NCI-H1417 treated with DMSO at 0.1 percent for 48 hours (cell line): ENCODE data around the gene CDC42EP3.

Experiments used
- DNase-seq: peaks from one replicate; lab custom pipeline; 2025; lab: John Stamatoyannopoulos, UW

CDC42EP3 gene

GRCh38 chr2:37671009-37671815, at the start of gene CDC42EP3:
TSS of gene CDC42EP3 (minus strand) at chr2:37671642. CDS start at chr2:37646587, 25,055 bp downstream.
- DNase-seq = peak; percentile 73

GRCh38 chr2:37721201-37721560, 49.7 kb upstream of the CDC42EP3 start:
- no peak for DNase-seq

GRCh38 chr2:37720533-37721200, 49.2 kb upstream of the CDC42EP3 start:
- DNase-seq = no peak

GRCh38 chr2:37718515-37719161, 47.2 kb upstream of the CDC42EP3 start:
- no peak for DNase-seq

GRCh38 chr2:37713258-37713700, 41.8 kb upstream of the CDC42EP3 start:
- no peak for DNase-seq

GRCh38 chr2:37711831-37712230, 40.4 kb upstream of the CDC42EP3 start:
- DNase-seq = no peak

DNA sequence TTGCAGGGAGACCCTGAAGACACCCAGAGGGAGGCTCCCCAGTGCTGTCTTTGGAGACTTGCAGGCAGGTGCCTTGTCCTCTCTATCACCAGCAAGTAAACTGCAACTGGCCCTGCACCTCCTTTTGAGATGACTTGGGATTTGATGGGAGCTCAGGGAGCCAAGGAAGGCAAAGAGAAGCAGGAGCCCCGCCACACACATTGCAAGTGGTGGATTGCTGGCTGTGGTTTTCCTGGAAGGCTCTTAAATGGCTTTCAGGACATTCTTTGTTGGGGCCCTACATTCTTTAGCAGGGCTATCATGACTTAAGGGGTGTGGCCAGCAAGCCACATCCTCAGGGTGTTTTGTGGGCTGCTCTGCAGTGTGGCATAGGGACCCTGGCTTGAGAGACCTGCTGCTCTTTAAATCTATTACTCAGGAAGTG, 39.9 kb upstream of the CDC42EP3 start:
- no peak for DNase-seq

GRCh38 chr2:37709111-37709510, 37.7 kb upstream of the CDC42EP3 start:
- no peak for DNase-seq

DNA sequence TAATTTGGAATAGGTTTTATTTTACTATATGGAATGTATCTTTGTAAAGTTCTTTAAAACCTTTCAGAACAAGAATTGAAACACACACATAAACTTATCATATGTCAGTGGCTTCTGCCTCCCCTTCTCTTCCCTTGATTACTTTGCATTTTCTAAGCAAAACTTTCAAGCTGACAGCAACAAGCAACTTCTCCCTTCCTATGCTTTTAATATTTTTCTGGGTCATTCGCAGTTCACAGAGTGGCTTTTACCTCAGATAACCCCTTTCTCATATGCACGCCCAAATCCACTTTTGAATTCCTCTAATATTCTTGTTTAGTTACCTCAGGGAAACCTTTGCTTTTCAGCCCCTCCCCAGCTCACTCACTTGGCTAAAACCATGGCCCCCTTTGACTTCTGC, 36.7 kb upstream of the CDC42EP3 start:
- DNase-seq = no peak

DNA sequence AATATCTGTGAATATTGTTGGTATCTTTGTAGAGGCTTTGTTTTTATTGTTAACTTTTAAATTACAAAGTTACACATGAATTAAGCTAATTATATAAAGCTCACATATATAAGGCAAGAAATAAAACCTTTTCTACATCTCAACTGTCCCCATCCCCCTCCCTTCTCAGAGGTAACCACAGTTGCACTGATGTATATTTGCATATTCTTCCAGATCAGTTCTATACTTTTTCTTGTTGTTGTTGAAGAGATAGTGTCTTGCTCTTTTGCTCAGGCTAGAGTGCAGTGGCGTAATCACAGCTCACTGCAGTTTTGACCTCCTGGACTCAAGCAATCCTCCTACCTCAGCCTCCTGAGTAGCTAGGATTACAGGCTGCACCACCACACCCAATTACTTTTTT, 36.0 kb upstream of the CDC42EP3 start:
- no peak for DNase-seq

DNA sequence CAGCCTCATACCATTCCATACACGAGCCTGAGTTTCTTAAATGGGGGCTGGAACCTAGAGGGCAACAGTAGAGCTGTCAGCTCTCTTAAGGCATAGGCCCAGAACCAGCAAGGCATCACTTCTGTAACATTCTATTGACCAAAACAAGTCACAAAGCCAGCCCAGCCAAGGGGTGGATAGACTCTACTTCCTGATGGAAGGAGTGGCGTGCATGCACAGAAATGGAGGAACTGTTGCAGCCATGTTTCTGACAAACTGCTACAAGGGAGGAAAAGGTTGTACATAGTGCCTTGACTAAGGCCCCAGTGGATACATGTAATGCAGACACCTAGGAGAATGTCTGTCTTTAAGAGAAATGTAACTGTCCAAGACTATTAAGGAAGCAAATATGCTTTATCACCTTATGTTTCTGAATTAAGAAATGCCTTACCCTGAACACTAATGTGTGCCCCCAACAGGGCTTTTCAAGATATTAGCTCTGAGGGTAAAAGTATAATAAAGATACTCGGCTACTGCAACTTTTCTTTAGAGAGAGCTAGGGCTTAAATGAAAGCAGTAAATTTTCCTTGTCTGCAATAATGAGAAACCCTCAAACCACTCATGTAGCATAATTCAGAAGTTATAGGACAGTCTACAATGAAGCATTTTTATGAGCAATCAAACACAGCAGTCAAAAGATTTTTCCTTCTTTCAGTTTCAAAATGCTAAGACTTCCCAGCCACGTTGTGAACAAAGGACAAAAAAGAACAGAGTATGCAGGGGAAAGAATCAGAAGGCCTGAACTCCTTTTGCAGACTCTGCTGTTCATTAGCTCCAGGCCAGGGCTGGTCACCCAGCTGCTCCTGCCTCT, 35.1 kb upstream of the CDC42EP3 start:
- no peak for DNase-seq

- DNase-seq = no peak
These were observed 33.7 kb upstream of the CDC42EP3 start for GRCh38 chr2:37705191-37705590.

GRCh38 chr2:37698931-37699481, 27.6 kb upstream of the CDC42EP3 start:
- no peak for DNase-seq

GRCh38 chr2:37695336-37695735, 23.9 kb upstream of the CDC42EP3 start:
- no peak for DNase-seq

GRCh38 chr2:37692711-37693110, 21.3 kb upstream of the CDC42EP3 start:
- DNase-seq = no peak

DNA sequence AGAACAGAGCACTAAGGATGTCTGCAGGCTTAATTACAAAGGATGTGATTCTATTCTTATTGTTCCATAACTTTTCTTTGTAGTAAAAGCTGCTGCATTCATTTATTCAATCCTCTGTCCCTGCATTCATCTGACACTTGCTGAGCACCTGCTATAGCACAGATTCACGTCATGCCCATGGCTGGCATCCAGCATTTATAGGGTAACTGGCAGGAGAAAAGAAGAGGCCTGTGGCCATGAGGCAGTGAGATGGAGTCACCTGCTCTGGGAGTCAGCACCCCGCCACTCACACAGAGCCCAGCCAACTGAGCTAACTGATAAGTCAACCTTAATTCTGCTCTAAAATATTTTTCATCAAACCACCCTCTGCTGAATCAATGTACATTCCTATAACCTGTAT, 18.3 kb upstream of the CDC42EP3 start:
- DNase-seq = no peak

- no peak for DNase-seq
These were observed 17.5 kb upstream of the CDC42EP3 start for GRCh38 chr2:37688771-37689468.

DNA sequence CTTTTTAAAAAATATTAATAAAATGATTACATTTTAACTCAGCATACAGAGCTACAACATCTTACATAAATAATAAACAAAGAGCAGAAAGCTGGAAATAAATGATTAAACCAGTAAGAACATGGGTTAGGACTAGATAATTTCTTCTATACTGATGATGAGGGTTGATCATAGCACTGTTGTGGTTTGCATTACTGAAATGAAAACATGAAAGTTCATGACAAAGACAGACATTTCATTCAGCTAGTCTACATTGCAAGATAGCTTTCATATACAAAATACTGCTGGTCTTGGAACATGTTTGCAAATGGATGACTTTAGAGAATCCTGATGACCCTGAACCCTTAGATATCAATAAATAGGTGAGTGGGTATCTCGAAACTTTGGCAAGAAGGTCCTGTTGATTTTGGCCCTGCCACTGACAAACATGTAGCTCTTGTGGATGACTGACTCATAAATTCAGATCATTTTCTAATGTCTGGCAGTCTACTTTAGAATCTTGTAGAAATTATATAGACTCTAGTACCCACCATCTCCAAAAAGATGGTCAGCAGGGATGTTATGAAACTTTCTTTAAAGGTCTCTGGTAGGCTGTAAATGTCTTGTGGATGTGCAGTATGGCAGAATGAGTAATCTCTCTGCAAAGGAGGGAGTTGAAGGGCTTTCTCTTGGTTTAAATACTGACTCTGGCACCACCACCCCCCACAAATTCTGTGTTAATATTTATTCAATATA, 15.5 kb upstream of the CDC42EP3 start:
- DNase-seq = no peak

DNA sequence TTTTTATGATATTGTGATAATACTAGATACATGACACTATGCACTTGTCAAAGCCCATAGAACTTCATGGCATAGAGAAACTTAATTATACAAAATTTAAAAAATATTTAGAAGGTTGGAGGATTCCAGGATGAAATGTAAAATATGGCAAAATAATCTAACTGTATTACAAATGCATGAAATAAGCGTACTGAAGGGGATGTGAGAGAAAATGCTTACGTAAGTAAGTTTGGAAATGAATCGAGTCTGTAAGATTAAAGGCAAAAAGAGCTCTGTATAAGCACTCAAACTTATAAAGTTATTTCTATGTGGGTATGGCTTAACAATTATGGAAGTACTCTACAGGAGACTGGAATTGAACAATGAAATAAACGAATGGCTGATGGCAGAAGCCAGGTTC, 13.4 kb upstream of the CDC42EP3 start:
- no peak for DNase-seq
